HAP-1 (cell line): Measurements from ENCODE around the gene IFT22.
"Not testable (repeated sequence)": the region's sequence is repeated elsewhere in the genome, so short reads cannot be mapped to it uniquely, and the experiment has no call there.

Experiments
- DNase-seq, 2 experiments: peaks; one replicate each; pipeline ENCODE4 v3.0.0-alpha.2; 2016 to 2020; ENCODE audit warnings: low spot score in 2 of 2
- H3K27me3 ChIP-seq: fragments of 250-450 bp; sonication (Bioruptor Pico); 2 replicates; pipeline ENCODE4 v1.5.1; 2020; ENCODE audit warnings: low read depth, mild to moderate bottlenecking, moderate library complexity
- H3K36me3 ChIP-seq: fragments of 250-450 bp; sonication (Bioruptor Pico); replicated peaks from 2 replicates; pipeline ENCODE4 v1.5.1; 2020; ENCODE audit warnings: mild to moderate bottlenecking
- H3K4me1 ChIP-seq: fragments of 250-450 bp; sonication (Bioruptor Pico); 2 replicates; pipeline ENCODE4 v1.5.1; 2020; ENCODE audit warnings: mild to moderate bottlenecking
- H3K4me3 ChIP-seq: fragments of 250-450 bp; sonication (Bioruptor Pico); 2 replicates; pipeline ENCODE4 v1.5.1; 2020; ENCODE audit warnings: mild to moderate bottlenecking, moderate library complexity
- H3K9me3 ChIP-seq: fragments of 250-450 bp; sonication (Bioruptor Pico); 2 replicates; pipeline ENCODE4 v1.5.1; 2020; ENCODE audit warnings: mild to moderate bottlenecking, moderate library complexity
- in situ Hi-C: fragments of 300-500 bp; cut with MboI; formaldehyde crosslinking; loops from 3 replicates; pipeline ENCODE4 v1.14.3; 2020; ENCODE audit warnings: low sequenced_read_pairs, inconsistent platforms, mixed read lengths

The IFT22 gene

DNA sequence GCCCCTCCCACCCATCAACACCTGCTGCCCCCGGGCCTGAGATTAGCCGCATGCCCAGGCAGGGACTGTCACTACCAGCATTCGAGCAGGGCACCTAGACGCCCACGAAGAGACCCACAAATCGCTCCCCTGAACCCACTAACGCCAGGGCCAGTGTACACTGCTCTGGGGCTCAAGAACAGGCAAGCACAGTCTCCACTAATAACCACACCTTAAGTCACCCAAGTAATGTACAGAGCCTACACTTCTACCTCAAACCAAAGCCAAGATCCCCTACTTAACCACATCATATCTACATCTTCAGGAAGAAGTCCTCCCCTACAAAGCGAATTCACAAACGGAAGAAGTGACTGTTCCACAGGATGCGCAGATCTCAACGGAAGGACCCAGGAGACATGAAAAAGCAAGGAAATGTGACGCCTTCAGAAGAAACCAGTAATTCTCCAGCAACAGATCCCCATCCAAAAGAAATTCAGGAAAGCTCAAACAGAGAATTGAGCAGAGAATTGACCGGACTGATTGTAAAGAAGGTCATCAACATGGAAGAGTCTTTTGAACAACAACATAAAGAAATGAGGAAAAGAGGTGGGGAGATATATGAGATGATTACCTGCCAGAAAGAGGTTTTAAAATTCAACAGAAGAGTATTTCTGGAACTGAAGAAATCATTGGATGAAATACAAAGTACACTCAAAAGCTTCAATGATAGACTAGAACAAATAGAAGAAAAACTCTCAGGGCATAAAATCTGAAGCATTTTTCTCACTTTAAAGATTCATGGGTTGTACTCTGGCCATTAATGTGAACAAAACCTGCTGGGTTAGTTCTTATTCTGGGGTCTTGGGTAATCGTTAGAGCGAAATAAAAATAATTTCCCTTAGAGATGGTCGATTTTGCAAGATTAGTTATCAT lies 20.9 kb downstream of the IFT22 start:
- no peaks in the 10 kb centered on the region for H3K4me1 ChIP-seq
- H3K27me3 ChIP-seq: no peaks in the 10 kb centered on the region
- no peak for DNase-seq
- H3K9me3 ChIP-seq: peaks cover 7% of the 10 kb centered on the region; the same call in 1 of the 2 replicates
- in situ Hi-C loops: no loop called here
- H3K36me3 ChIP-seq: no peaks in the 10 kb centered on the region
- no peak overlapping the region for H3K4me3 ChIP-seq

DNA sequence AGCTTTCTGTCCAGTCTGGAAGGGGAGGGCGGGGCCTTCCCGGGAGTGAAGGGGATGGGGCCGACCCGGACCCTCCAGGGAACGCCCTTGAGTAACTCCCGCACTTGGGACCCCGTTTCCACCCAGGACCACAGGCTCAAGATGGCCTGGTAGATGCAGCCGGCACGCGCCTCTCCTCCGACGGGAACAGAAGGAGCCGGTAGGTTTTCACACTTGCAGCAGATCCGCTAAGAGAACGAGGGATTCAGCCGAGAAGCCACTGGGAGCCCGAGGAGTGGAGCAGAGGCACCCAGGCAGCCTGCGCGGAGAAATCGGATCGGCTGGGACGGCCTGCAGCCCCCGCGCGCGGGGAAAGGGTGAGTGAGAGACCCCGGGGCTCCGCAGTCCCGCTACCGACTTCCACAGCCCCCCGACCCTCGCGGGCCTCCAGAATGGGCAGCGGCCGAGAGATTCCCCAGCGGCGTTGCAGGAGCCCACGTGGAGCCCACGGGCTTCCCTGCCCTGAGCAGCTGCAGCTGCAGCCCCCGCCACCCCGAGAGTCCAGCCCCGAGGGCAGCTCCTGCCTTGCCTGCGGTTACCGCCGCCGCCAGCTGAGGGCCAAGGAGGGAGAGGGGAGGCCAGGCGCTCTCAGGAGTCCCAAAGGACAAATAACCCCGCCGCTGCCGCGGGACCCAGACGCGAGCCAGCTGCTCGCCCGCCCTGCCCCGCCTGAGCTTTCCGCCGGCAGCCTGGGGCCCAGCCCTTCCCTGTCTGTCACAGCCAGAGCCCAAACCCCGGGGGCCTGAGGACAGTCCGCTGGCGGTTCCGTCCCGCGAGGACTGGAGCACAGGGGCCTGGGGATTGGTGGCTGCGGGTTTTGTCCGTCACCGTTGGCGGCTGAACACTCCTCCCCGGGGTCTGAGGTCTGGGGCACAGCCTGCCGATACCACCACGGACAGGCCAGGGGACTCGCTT lies 21.8 kb downstream of the IFT22 start:
- DNase-seq: no peak
- Histone ChIP-seq H3K36me3 (no peaks in the 10 kb centered on the region), H3K4me1 (peaks cover 1% of the 10 kb centered on the region), H3K9me3 (peaks cover 7% of the 10 kb centered on the region; the same call in 1 of the 2 replicates), H3K27me3 (no peaks in the 10 kb centered on the region), H3K4me3 (no peak overlapping the region)
- in situ Hi-C loops: loop anchor here (10.0 kb wide), 1 partner anchor 405 kb away; the partner anchor contains the start of gene ACHE

DNA sequence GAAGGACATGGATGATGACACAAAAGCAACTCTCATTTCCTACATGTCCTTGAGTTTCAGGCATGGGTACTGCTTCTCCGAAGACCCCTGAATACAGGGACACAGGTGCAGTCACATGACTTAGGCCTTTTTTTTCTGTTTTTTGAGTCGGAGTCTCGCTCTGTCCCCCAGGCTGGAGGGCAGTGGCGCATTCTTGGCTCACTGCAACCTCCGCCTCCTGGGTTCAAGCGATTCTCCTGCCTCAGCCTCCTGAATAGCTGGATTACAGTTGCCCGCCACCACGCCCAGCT lies 26.8 kb downstream of the IFT22 start:
- H3K9me3 ChIP-seq: no peaks in the 10 kb centered on the region
- H3K4me1 ChIP-seq: peaks cover 16% of the 10 kb centered on the region
- no peak for DNase-seq
- H3K36me3 ChIP-seq: no peaks in the 10 kb centered on the region
- H3K27me3 ChIP-seq: no peaks in the 10 kb centered on the region
- H3K4me3 ChIP-seq: no peak overlapping the region
- in situ Hi-C loops: loop anchor here (10.0 kb wide), 1 partner anchor 400 kb away; the partner anchor contains the start of gene ACHE

DNA sequence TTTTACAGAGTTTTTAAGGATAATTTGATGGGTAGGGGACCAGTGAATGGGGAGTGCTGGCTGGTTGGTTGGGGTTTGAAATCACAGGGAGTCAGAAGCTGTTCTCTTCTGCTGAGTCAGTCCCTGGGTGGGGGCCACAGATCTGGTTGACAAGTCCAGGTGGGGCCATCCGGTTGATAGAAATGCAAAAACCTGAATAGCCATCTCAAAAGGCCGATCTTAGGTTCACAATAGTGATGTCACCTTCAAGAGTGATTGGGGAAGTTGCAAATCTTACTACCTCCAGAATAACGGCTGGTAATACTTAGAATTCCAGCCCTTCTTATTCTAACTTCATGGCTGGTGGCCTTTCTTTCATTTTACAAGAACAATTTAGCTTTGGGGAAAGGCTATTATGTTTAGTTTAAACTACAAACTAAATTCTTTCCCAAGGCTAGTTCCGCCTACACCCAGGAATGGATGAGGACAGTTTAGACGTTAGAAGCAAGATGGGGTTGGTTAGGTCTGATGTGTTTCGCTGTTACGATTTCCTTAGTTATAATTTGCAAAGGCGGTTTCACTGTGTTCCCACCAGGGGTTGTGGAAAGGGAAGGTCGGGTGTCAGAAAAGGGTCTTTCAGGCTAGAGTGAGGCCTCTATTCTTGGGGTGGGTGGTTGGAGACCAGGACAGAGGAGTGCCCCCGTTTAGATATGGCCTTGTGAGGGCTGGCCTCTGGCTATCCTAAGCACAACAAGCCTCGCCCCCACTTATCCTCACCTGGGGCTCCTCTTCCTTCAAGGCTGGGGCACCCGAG lies 27.4 kb downstream of the IFT22 start:
- H3K9me3 ChIP-seq: no peaks in the 10 kb centered on the region
- H3K36me3 ChIP-seq: no peaks in the 10 kb centered on the region
- no peak overlapping the region for H3K4me3 ChIP-seq
- H3K4me1 ChIP-seq: peaks cover 16% of the 10 kb centered on the region
- DNase-seq: peak; percentile 46 to 72
- in situ Hi-C loops: loop anchor here (10.0 kb wide), 1 partner anchor 399 kb away; the partner anchor contains the start of gene ACHE
- no peaks in the 10 kb centered on the region for H3K27me3 ChIP-seq

DNA sequence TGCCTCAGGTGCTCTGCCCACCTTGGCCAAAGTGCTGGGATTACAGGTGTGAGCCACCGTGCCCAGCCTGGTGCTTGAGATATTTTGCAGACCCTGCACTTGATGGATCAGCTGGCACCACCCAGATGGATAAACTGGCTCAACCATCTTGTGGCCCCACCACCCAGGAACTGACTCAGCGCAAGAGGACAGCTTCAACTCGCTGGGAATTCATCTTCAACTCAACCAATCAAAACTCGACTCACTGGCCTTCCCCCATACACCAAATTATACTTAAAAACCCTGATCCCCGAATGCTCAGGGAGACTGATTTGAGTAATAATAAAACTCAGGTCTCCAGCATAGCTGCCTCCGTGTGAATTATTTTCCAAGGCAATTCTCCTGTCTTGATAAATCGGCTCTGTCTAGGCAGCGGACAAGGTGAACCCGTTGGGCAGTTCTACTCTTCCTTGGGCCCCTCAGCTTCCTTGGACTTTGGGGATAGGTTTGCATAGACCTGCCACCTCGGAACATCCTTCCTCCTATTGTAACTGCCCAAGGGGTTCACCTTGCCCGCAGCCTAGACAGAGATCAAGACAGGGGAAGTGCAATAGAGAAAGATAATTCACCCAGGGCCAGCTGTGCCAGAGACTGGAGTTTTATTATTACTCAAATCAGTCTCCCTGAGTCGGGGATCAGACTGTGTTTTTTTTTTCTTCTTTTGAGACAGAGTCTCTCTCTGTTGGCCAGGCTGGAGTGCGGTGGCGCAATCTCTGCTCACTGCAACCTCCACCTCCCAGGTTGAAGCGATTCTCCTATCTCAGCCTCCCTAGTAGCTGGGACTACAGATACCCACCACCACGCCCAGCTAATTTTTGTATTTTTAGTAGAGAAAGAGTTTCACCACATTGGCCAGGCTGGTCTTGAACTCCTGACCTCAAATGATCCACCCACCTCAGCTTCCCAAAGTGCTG lies 28.3 kb downstream of the IFT22 start:
- H3K4me1 ChIP-seq: peaks cover 16% of the 10 kb centered on the region
- H3K9me3 ChIP-seq, H3K4me3 ChIP-seq, H3K36me3 ChIP-seq, DNase-seq, H3K27me3 ChIP-seq: not testable (repeated sequence)
- in situ Hi-C loops: loop anchor here (10.0 kb wide), 1 partner anchor 399 kb away; the partner anchor contains the start of gene ACHE

DNA sequence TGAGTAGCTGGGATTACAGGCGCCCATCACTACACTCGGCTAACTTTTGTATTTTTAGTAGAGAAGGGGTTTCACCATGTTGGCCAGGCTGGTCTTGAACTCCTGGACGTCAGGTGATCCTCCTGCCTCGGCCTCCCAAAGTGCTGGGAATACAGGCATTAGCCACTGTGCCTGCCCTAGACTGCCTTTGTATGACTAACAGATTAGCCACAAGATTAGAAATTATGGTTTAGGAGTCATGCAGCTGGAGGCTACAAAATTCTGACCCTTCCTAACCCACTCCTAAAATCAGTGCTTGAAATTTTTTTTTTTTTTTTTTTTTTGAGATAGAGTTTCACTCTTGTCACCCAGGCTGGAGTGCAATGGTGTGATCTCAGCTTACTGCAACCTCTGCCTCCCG lies 29.0 kb downstream of the IFT22 start:
- in situ Hi-C loops: loop anchor here (10.0 kb wide), 1 partner anchor 398 kb away; the partner anchor contains the start of gene ACHE
- H3K4me3 ChIP-seq, H3K36me3 ChIP-seq, DNase-seq, H3K9me3 ChIP-seq, H3K27me3 ChIP-seq: not testable (repeated sequence)
- H3K4me1 ChIP-seq: peaks cover 16% of the 10 kb centered on the region

DNA sequence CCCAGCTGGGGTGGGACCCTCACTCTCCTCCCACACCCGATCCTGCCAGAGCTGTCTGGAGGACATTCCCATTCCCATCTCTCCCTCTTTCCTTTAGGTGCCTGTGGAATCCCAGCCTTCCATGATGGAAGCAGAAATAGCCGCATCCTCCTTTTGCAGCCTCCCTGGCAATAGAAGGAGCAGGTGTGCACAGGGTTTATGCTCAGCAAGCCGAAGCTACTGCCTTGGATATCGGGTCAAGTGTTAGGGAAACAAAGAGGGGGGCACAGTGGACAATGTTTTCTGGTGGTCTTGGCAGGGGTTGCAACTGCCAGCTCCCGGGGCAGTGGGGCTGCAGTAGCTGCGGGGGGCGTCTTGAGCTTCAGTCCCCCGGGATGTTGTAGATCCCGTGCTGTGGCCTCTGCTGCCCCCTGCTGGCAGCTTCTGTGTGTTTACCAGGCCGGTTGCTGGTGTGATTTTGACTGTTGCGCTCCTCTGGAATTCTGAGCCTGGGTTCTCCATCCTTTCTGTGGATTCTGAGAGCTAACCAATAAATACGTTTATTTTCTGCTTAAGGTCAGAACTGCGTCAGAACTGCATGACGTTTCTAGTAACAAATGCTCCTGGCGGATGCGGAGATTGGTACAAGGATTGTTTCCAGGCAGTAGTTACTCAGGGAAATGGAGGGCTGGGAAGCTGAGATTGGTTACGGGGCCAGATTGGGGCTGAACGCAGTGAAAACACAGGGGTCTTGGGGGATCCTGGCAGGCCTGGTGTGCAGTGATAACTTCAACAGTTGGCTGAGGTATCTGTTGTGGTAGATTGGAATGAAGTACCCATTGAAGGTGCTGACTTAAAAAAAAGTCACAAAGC lies 31.2 kb downstream of the IFT22 start:
- peak; percentile 19 to 87 for DNase-seq
- H3K4me3 ChIP-seq, H3K27me3 ChIP-seq, H3K9me3 ChIP-seq, H3K36me3 ChIP-seq: not testable (repeated sequence)
- H3K4me1 ChIP-seq: peaks cover 16% of the 10 kb centered on the region
- in situ Hi-C loops: loop anchor here (10.0 kb wide), 1 partner anchor 396 kb away; the partner anchor contains the start of gene ACHE

DNA sequence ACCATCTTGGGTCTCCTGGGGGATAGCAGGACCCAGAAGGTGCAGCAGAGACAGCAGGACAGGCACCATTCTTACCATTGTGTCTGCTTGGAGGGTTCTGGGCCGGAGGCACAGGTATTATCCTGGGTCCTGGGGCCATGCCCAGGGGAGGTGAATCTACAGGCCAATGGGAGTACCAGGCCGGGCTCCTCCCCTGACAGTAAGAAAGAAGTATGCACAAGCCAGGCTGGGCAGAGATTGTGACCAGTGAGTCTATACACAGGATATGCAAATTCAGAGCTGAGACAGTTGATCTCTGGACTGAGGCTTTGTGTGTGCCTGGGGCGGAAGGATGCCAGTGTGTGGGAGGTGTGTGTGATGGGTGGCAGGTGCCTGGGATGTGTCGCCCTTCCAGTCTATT lies 31.9 kb downstream of the IFT22 start:
- peaks cover 14% of the 10 kb centered on the region for H3K4me1 ChIP-seq
- H3K27me3 ChIP-seq, H3K4me3 ChIP-seq, DNase-seq, H3K9me3 ChIP-seq, H3K36me3 ChIP-seq: not testable (repeated sequence)
- in situ Hi-C loops: loop anchor here (10.0 kb wide), 1 partner anchor 395 kb away; the partner anchor contains the start of gene ACHE

DNA sequence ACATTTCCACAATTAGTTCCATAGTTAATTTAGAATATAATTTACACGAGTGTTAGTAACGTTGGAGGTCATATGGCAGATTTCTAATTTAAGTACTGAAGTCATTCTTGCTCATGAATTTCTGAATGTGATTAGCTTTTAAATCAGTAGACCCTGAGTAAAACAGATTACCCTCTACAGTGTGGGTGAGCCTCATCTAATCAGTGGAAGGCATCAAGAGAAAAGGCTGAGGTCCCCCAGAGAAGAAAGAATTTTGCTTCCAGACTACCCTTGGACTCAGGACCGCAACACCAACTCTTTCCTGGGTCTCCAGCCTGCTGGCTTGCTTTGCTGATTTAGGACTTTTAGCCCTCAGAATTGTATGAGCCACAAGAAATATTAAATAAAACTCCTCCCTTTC lies 33.2 kb downstream of the IFT22 start:
- Histone ChIP-seq H3K9me3 (no peaks in the 10 kb centered on the region), H3K4me1 (peaks cover 2% of the 10 kb centered on the region; the same call in 1 of the 2 replicates), H3K36me3 (no peaks in the 10 kb centered on the region), H3K4me3 (no peak overlapping the region), H3K27me3 (no peaks in the 10 kb centered on the region)
- no peak for DNase-seq
- in situ Hi-C loops: no loop called here

DNA sequence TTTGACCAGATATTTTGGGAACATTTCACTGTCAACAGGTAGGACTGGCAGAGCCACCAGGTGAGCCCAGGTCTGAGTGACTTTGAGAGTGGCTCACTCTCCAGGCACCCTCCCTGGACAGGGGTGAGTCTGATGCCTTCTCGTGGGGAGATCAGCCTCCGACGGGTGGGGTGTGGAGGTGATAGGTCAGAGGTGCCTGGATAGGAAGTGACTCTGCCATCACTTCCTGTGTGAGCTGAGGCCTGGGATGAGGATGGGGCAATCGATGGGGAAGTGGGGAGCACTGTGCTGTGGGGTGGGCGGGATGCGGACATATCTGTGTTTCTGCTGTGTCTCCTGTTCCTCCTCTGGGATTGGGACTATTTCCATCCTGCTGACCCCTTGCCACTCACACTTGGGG lies 34.6 kb downstream of the IFT22 start:
- no peaks in the 10 kb centered on the region for H3K4me1 ChIP-seq
- no peaks in the 10 kb centered on the region for H3K36me3 ChIP-seq
- in situ Hi-C loops: no loop called here
- H3K4me3 ChIP-seq: no peak overlapping the region
- no peaks in the 10 kb centered on the region for H3K9me3 ChIP-seq
- no peak for DNase-seq
- H3K27me3 ChIP-seq: no peaks in the 10 kb centered on the region

DNA sequence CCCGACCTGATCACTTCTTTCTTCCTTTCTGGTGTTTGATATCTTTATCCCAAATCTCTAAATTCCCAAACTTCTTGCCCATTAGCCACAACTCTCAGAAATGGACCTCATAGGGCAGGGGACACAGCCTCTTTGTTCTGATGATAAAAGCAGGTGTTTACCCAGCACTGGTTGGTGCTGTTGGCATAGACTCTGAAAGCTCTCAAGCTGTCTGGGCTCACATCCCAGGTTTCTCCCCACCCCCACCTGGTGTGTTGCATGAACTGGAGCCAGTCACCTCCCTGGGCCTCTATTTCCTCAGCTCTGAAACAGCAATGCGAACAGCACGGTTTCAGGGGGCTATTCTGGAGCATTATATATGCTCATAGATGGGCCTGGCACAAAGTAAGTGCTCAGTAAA lies 35.7 kb downstream of the IFT22 start:
- H3K9me3 ChIP-seq, H3K36me3 ChIP-seq, H3K4me3 ChIP-seq, in situ Hi-C loops, H3K27me3 ChIP-seq, H3K4me1 ChIP-seq, DNase-seq: not testable (repeated sequence)

DNA sequence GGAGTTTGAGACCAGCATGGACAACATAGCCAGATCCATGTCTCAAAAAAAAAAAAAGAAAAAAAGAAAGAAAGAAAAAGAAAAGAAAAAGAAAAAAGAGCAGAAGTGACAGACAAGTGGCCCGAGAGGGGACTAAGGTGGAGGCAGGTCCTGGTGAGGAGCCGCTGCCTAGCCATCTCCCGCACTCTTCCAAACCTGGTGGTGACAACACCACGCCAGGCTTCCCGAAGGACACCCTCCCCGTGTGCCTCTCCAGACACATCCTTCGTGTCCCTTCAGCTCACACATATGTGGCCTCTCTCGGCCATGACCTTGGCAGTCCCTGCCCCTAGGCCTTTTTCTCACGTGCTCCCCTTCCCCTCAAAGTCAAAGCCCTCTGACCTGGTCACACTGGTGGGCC lies 36.4 kb downstream of the IFT22 start:
- Histone ChIP-seq H3K4me3 (no peak overlapping the region), H3K4me1 (no peaks in the 10 kb centered on the region), H3K27me3 (no peaks in the 10 kb centered on the region), H3K9me3 (no peaks in the 10 kb centered on the region), H3K36me3 (no peaks in the 10 kb centered on the region)
- no peak for DNase-seq
- in situ Hi-C loops: no loop called here
